Glutamatergic neuron (in vitro differentiated cells): ENCODE measurements around the gene RAB40C. TPM values are rescaled to one million over a fixed set of nuclear protein-coding genes. Genes with fewer than 3 reads are reported as not detected.

Experiments used
- DNase-seq: peaks from one replicate; pipeline ENCODE4 v3.0.0; 2022
- H3K27ac Mint-ChIP-seq: one replicate; pipeline ENCODE4 v1.8.0; 2020; ENCODE audit warnings: mild to moderate bottlenecking, mixed read lengths, inconsistent platforms; ENCODE audit not compliant: unreplicated experiment
- H3K27me3 Mint-ChIP-seq: one replicate; pipeline ENCODE4 v1.8.0; 2020; ENCODE audit warnings: mild to moderate bottlenecking, moderate library complexity, mixed read lengths, inconsistent platforms; ENCODE audit not compliant: unreplicated experiment
- H3K36me3 Mint-ChIP-seq: one replicate; pipeline ENCODE4 v1.8.0; 2020; ENCODE audit warnings: mild to moderate bottlenecking, mixed read lengths, inconsistent platforms; ENCODE audit not compliant: unreplicated experiment
- H3K4me1 Mint-ChIP-seq: one replicate; pipeline ENCODE4 v1.8.0; 2020; ENCODE audit warnings: mild to moderate bottlenecking, low read depth, mixed read lengths, inconsistent platforms; ENCODE audit not compliant: unreplicated experiment
- H3K4me3 Mint-ChIP-seq: one replicate; pipeline ENCODE4 v1.8.0; 2020; ENCODE audit warnings: mild to moderate bottlenecking, mixed read lengths, inconsistent platforms; ENCODE audit not compliant: unreplicated experiment
- H3K9me3 Mint-ChIP-seq: one replicate; pipeline ENCODE4 v1.8.0; 2020; ENCODE audit warnings: mild to moderate bottlenecking, moderate library complexity, mixed read lengths, inconsistent platforms; ENCODE audit not compliant: unreplicated experiment
- total RNA-seq: library from RNA; stranded (reverse); fragmentation: NEBNext Ultra II Directional; extraction: Animal tissue kit (Norgen Biotek cat#: 25700); gene quantifications from one replicate; pipeline ENCODE4 v1.2.1, GENCODE V29; 2021; ENCODE audit not compliant: unreplicated experiment
- TF ChIP-seq, protein P1 (sequence below): fragments of 200-600 bp; sonication (generic); IDR thresholded peaks from one replicate; pipeline ENCODE4 v1.5.0; 2021; ENCODE audit not compliant: partially characterized antibody, unreplicated experiment

The RAB40C gene
- total RNA-seq, 1 donor from 2014 or later: 48.3 TPM

DNA sequence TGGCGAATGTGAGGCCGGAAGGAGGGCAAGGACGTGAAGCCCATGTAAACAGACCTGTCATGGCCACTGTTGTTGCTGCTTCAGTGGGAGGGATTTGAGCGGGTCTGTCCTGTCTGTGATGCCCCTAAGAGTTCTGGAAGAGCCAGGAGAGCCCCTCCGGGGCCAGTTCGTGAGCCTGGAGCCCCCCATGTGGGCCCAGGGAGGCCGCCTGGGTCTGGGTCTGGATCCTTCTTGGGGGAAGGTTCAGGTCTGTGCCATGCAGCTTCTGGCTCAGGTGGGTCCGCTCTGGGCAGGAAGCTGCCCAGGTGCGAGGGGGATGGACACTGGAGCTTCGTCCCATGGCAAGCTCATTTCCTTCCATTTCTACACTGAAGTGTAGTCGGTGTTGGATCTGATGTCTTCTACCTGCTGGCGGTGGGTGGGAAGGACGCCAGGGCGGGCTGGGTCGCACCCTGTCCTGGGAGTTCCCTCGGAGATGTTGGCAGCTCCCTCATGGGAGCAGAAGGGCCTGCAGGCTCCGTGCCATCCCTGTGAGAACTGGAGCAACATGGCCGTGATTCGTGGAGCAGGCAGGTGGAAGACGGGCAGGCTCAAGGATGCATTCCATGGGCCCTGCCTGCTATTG, 29.7 kb downstream of the RAB40C start:
- peaks cover 9% of the 10 kb centered on the region for H3K36me3 Mint-ChIP-seq
- DNase-seq: no peak
- H3K9me3 Mint-ChIP-seq: peaks cover 8% of the 10 kb centered on the region
- peaks cover 24% of the 10 kb centered on the region for H3K4me1 Mint-ChIP-seq
- TF ChIP-seq, protein P1, sequence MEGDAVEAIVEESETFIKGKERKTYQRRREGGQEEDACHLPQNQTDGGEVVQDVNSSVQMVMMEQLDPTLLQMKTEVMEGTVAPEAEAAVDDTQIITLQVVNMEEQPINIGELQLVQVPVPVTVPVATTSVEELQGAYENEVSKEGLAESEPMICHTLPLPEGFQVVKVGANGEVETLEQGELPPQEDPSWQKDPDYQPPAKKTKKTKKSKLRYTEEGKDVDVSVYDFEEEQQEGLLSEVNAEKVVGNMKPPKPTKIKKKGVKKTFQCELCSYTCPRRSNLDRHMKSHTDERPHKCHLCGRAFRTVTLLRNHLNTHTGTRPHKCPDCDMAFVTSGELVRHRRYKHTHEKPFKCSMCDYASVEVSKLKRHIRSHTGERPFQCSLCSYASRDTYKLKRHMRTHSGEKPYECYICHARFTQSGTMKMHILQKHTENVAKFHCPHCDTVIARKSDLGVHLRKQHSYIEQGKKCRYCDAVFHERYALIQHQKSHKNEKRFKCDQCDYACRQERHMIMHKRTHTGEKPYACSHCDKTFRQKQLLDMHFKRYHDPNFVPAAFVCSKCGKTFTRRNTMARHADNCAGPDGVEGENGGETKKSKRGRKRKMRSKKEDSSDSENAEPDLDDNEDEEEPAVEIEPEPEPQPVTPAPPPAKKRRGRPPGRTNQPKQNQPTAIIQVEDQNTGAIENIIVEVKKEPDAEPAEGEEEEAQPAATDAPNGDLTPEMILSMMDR: no peak
- no peak overlapping the region for H3K4me3 Mint-ChIP-seq
- no peak overlapping the region for H3K27ac Mint-ChIP-seq
- peaks cover 7% of the 10 kb centered on the region for H3K27me3 Mint-ChIP-seq

DNA sequence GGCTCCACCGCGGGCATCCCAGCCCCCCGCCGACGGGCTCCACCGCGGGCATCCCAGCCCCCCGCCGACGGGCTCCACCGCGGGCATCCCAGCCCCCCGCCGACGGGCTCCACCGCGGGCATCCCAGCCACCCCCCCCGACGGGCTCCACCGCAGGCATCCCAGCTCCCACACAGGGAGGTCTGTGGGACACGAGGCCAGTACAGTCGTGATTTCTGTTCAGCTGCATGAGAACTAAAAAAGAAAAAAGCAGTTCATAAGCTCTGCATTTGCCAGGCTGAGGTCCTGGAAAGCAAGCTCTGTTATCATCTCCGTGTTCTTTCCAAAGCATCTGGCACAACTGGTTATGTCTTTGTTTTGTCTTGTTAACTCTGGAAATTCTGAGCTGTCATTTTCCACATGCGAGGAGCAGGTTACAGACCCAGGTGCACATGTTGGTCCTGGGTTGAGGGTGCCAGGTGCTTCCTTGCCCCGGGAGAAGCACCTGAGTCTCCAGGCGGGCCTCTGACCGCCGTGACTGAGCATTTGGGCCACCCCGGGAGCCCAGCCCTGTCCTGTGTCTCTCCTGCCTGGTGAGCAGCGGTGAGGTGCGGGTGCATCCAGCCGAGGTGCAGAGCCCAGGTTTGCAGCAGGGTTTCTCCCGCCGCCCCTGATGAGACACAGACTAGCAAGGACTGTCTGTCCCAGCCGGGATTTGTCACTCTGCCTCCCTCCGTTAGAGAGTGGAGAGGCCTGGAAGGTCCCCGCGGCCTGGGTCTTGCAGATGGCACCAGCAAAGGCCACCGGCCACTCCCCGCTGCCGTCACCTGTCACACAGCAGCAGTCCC, 31.0 kb downstream of the RAB40C start:
- TF ChIP-seq, protein P1: no peak
- Mint-ChIP-seq H3K27me3 (peaks cover 5% of the 10 kb centered on the region), H3K36me3 (peaks cover 4% of the 10 kb centered on the region), H3K9me3 (peaks cover 8% of the 10 kb centered on the region), H3K4me3 (no peak overlapping the region), H3K4me1 (peaks cover 23% of the 10 kb centered on the region), H3K27ac (no peak overlapping the region)
- DNase-seq: no peak

DNA sequence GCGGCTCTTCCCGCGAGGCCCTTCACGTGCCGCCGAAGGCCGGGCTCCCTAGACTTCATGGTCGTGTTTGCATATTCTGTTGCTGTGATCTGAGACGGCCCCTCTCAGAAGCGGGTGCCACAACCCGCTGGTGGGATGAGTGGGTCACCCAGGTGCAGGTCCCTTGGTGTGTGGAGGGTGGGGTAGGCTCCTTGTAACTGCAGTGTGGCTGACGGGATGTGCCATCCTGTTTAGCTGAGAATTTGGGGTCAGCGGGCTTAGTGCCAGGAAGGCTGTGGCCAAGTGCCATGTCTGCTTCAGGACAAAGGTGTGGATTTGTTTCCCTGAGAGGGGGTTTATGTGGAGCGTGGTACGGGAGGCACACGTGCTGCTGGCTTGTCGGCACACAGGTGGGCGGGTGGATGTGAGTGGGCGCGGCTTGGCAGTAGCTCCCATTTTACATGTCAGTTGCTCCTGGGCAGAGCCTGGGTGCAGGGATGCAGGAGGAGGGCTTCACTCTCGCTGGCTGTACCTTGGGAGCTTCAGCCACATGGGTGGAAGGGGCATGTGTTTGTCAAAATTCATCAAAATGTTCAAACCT, 31.8 kb downstream of the RAB40C start:
- Mint-ChIP-seq H3K27me3 (peaks cover 6% of the 10 kb centered on the region), H3K9me3 (peaks cover 8% of the 10 kb centered on the region), H3K36me3 (peaks cover 4% of the 10 kb centered on the region), H3K4me1 (peaks cover 23% of the 10 kb centered on the region), H3K27ac (peak overlapping the region; percentile 25), H3K4me3 (peak overlapping the region; percentile 38)
- no peak for DNase-seq
- TF ChIP-seq, protein P1: no peak

DNA sequence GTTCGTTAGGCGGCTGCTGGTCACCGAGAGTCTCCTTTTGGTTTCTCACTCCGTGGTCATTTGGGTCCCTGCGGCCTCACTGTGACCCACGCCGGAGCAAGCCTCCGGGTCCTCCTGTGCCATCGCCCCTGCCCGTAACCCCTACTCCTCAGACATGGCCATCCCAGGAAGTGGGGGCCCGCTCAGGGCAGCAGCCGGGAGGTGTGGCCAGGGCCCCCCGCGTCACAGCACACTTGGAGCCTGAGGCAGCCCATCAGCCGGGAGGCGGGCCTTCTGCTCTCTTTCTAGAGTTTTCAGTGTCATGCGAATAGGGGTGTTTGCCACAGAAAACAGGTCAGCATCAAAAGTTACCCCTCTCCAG, 33.0 kb downstream of the RAB40C start:
- no peak for DNase-seq
- peaks cover 9% of the 10 kb centered on the region for H3K27me3 Mint-ChIP-seq
- peaks cover 8% of the 10 kb centered on the region for H3K9me3 Mint-ChIP-seq
- H3K4me3 Mint-ChIP-seq: no peak overlapping the region
- no peak overlapping the region for H3K27ac Mint-ChIP-seq
- peaks cover 4% of the 10 kb centered on the region for H3K36me3 Mint-ChIP-seq
- peaks cover 26% of the 10 kb centered on the region for H3K4me1 Mint-ChIP-seq
- TF ChIP-seq, protein P1: no peak
